ENCODE measurements around the gene CACTIN.
A peak's percentile ranks its signal among the peaks of the same experiment; 100 is the strongest.
"Not testable (repeated sequence)": the region's sequence is repeated elsewhere in the genome, so short reads cannot be mapped to it uniquely, and the experiment has no call there.

Gene CACTIN

GRCh38 chr19:3585301-3586126 is 41.1 kb downstream of the CACTIN start, which contains the start of gene GIPC3:
Gene GIPC3 (plus strand): TSS chr19:3585478. CDS start chr19:3585598, 120 bp downstream.
- DNase-seq, result peak; percentile 36

- not testable (repeated sequence) for DNase-seq
Measured at GRCh38 chr19:3584036-3584802, 42.4 kb downstream of the CACTIN start.

GRCh38 chr19:3581792-3582191 is 44.8 kb downstream of the CACTIN start:
- DNase-seq, result not testable (repeated sequence)

GRCh38 chr19:3580156-3580934 is 46.2 kb downstream of the CACTIN start:
- DNase-seq, result no peak

GRCh38 chr19:3578390-3578789 is 48.2 kb downstream of the CACTIN start:
- no peak for DNase-seq

GRCh38 chr19:3577723-3578344 is 48.8 kb downstream of the CACTIN start:
- DNase-seq, result no peak

GRCh38 chr19:3576696-3577443 is 49.7 kb downstream of the CACTIN start:
- DNase-seq, result no peak

GRCh38 chr19:3575949-3576673 is 50.5 kb downstream of the CACTIN start:
- no peak for DNase-seq

- peak; percentile 44 for DNase-seq
Measured at GRCh38 chr19:3575260-3575741, 51.3 kb downstream of the CACTIN start.

- DNase-seq, result peak; percentile 77
Measured at GRCh38 chr19:3573858-3574637, 52.5 kb downstream of the CACTIN start.

- DNase-seq, result no peak
Measured at GRCh38 chr19:3573162-3573857, 53.3 kb downstream of the CACTIN start.

GRCh38 chr19:3572855-3573161 is 53.8 kb downstream of the CACTIN start, which contains the start of gene HMG20B:
Gene HMG20B (plus strand): TSS chr19:3572944. CDS start chr19:3573310, 366 bp downstream.
- no peak for DNase-seq

GRCh38 chr19:3572132-3572854 is 54.3 kb downstream of the CACTIN start:
- peak; percentile 97 for DNase-seq

- DNase-seq, result no peak
Measured at GRCh38 chr19:3570606-3571011, 56.0 kb downstream of the CACTIN start.

GRCh38 chr19:3570042-3570441 is 56.5 kb downstream of the CACTIN start:
- not testable (repeated sequence) for DNase-seq

GRCh38 chr19:3565139-3565538 is 61.5 kb downstream of the CACTIN start:
- no peak for DNase-seq

GRCh38 chr19:3563709-3564524 is 62.7 kb downstream of the CACTIN start:
- DNase-seq, result no peak
